Stimulated activated CD4-positive, alpha-beta T cell treated with anti-CD3 and anti-CD28 coated beads, TNF-alpha, amount 100 ng/mL, for 4 hours (primary cell): Measurements from ENCODE around the gene ABCB4.
"Not testable (repeated sequence)": the region's sequence is repeated elsewhere in the genome, so short reads cannot be mapped to it uniquely, and the experiment has no call there.

Experiments
- DNase-seq, 3 experiments: peaks; one replicate each; pipeline ENCODE4 v3.0.0-alpha.2; 2020; ENCODE audit warnings: low read depth in 3 of 3

The ABCB4 gene

GRCh38 chr7:87476179-87476557 lies 688 bp upstream of the ABCB4 start:
- no peak for DNase-seq

- DNase-seq = no peak
Observed at GRCh38 chr7:87474533-87475358, 734 bp downstream of the ABCB4 start.

GRCh38 chr7:87473986-87474385 lies 1.5 kb downstream of the ABCB4 start:
- no peak for DNase-seq

- DNase-seq = no peak
Observed at GRCh38 chr7:87473192-87473591, 2.3 kb downstream of the ABCB4 start.

GRCh38 chr7:87471473-87471872 lies 4.0 kb downstream of the ABCB4 start:
- no peak for DNase-seq

- not testable (repeated sequence) for DNase-seq
Observed at GRCh38 chr7:87469204-87469603, 6.3 kb downstream of the ABCB4 start.

GRCh38 chr7:87465534-87465880 lies 10.0 kb downstream of the ABCB4 start:
- not testable (repeated sequence) for DNase-seq

- not testable (repeated sequence) for DNase-seq
Observed at GRCh38 chr7:87464830-87465533, 10.5 kb downstream of the ABCB4 start.

GRCh38 chr7:87463982-87464381 lies 11.5 kb downstream of the ABCB4 start:
- no peak for DNase-seq

GRCh38 chr7:87460444-87460843 lies 15.0 kb downstream of the ABCB4 start:
- DNase-seq = not testable (repeated sequence)

GRCh38 chr7:87459941-87460340 lies 15.5 kb downstream of the ABCB4 start:
- no peak for DNase-seq

GRCh38 chr7:87458148-87458547 lies 17.3 kb downstream of the ABCB4 start:
- no peak for DNase-seq

- no peak for DNase-seq
Observed at GRCh38 chr7:87456247-87456646, 19.2 kb downstream of the ABCB4 start.

GRCh38 chr7:87452279-87452678 lies 23.2 kb downstream of the ABCB4 start:
- no peak for DNase-seq

- no peak for DNase-seq
Observed at GRCh38 chr7:87451187-87451586, 24.3 kb downstream of the ABCB4 start.

GRCh38 chr7:87450706-87451105 lies 24.8 kb downstream of the ABCB4 start:
- no peak for DNase-seq

- DNase-seq = no peak
Observed at GRCh38 chr7:87448388-87448787, 27.1 kb downstream of the ABCB4 start.

- DNase-seq = no peak
Observed at GRCh38 chr7:87447116-87447635, 28.3 kb downstream of the ABCB4 start.

- DNase-seq = no peak
Observed at GRCh38 chr7:87445897-87446296, 29.6 kb downstream of the ABCB4 start.

GRCh38 chr7:87435546-87435945 lies 39.9 kb downstream of the ABCB4 start:
- no peak for DNase-seq

GRCh38 chr7:87432536-87432935 lies 42.9 kb downstream of the ABCB4 start:
- no peak for DNase-seq

- no peak for DNase-seq
Observed at GRCh38 chr7:87427288-87427687, 48.2 kb downstream of the ABCB4 start.

- no peak for DNase-seq
Observed at GRCh38 chr7:87426160-87426559, 49.3 kb downstream of the ABCB4 start.
